Measurements from ENCODE around the gene C6orf141.

DNA sequence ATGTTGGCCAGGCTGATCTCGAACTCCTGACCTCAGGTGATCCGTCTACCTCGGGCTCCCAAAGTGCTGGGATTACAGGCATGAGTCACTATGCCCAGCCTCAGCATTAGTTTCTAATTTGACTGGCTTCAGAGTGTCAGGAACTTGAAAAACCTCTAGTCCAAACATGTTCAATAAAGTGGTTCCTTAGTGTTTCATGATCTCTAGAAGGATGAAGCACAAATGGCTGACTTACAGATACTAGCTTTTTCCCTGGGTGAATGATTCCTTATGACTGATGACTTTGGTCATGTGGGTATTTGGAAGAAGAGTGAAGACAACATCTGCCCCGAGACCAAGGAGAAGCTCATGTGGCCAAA, 34.3 kb upstream of the C6orf141 start:
- TF ChIP-seq, protein P1, sequence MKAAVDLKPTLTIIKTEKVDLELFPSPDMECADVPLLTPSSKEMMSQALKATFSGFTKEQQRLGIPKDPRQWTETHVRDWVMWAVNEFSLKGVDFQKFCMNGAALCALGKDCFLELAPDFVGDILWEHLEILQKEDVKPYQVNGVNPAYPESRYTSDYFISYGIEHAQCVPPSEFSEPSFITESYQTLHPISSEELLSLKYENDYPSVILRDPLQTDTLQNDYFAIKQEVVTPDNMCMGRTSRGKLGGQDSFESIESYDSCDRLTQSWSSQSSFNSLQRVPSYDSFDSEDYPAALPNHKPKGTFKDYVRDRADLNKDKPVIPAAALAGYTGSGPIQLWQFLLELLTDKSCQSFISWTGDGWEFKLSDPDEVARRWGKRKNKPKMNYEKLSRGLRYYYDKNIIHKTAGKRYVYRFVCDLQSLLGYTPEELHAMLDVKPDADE (CRISPR knock-in tag; IDR thresholded peaks at IDR 0.05), result no peak
- TF ChIP-seq, protein P2, sequence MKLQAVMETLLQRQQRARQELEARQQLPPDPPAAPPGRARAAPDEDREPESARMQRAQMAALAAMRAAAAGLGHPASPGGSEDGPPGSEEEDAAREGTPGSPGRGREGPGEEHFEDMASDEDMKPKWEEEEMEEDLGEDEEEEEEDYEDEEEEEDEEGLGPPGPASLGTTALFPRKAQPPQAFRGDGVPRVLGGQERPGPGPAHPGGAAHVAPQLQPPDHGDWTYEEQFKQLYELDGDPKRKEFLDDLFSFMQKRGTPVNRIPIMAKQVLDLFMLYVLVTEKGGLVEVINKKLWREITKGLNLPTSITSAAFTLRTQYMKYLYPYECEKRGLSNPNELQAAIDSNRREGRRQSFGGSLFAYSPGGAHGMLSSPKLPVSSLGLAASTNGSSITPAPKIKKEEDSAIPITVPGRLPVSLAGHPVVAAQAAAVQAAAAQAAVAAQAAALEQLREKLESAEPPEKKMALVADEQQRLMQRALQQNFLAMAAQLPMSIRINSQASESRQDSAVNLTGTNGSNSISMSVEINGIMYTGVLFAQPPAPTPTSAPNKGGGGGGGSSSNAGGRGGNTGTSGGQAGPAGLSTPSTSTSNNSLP (IDR thresholded peaks at IDR 0.05; ENCODE audit: low read depth, low read length), result no peak
- TF ChIP-seq POLR2AphosphoS2 (IDR thresholded peaks at IDR 0.05; ENCODE audit: low read depth, low read length) (no peak), NR3C1 (CRISPR knock-in tag; IDR thresholded peaks at IDR 0.05) (no peak), ATRX (CRISPR knock-in tag; IDR thresholded peaks at IDR 0.05; ENCODE audit: borderline replicate concordance) (no peak), SIN3B (IDR thresholded peaks at IDR 0.05; ENCODE audit: low read length) (no peak), NFATC3 (CRISPR knock-in tag; IDR thresholded peaks at IDR 0.05) (no peak), POLR2G (IDR thresholded peaks at IDR 0.05; ENCODE audit: low read depth, low read length) (no peak)
- TF ChIP-seq, protein P3, sequence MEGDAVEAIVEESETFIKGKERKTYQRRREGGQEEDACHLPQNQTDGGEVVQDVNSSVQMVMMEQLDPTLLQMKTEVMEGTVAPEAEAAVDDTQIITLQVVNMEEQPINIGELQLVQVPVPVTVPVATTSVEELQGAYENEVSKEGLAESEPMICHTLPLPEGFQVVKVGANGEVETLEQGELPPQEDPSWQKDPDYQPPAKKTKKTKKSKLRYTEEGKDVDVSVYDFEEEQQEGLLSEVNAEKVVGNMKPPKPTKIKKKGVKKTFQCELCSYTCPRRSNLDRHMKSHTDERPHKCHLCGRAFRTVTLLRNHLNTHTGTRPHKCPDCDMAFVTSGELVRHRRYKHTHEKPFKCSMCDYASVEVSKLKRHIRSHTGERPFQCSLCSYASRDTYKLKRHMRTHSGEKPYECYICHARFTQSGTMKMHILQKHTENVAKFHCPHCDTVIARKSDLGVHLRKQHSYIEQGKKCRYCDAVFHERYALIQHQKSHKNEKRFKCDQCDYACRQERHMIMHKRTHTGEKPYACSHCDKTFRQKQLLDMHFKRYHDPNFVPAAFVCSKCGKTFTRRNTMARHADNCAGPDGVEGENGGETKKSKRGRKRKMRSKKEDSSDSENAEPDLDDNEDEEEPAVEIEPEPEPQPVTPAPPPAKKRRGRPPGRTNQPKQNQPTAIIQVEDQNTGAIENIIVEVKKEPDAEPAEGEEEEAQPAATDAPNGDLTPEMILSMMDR (CRISPR knock-in tag; IDR thresholded peaks at IDR 0.05), result no peak
- TF ChIP-seq, protein P4, sequence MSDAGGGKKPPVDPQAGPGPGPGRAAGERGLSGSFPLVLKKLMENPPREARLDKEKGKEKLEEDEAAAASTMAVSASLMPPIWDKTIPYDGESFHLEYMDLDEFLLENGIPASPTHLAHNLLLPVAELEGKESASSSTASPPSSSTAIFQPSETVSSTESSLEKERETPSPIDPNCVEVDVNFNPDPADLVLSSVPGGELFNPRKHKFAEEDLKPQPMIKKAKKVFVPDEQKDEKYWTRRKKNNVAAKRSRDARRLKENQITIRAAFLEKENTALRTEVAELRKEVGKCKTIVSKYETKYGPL (CRISPR knock-in tag; IDR thresholded peaks at IDR 0.05), result no peak

All from HepG2 (cell line).